GM19328 (cell line): ENCODE results near the gene ZNF697.
"Not testable (repeated sequence)": the region's sequence is repeated elsewhere in the genome, so short reads cannot be mapped to it uniquely, and the experiment has no call there.

ENCODE experiments used
- ATAC-seq: cut with Tn5 transposase; IDR thresholded peaks from one replicate; pipeline ENCODE4 v1.9.1; 2021; ENCODE audit warnings: mild to moderate bottlenecking, moderate library complexity; ENCODE audit not compliant: unreplicated experiment

The ZNF697 gene

DNA sequence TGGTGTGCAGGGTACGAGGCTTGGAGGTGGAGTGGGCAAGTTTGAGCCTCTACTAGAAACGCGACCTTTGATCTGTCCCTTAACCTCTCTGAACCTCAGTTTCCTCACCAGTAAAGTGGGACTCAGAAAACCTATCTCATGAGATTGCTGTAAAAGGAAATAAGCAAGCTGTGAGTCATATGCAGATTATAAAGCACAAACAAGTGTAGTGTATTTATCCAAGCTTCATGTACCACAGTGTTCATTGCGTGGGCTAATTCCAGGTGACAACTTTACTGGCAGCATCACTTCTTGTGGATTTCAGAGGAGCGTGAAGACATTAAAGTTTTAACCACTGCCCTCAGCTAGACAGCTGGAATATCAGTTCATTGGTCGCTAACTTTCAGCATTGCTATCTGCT, 44.4 kb downstream of the ZNF697 start:
- no peak for ATAC-seq

DNA sequence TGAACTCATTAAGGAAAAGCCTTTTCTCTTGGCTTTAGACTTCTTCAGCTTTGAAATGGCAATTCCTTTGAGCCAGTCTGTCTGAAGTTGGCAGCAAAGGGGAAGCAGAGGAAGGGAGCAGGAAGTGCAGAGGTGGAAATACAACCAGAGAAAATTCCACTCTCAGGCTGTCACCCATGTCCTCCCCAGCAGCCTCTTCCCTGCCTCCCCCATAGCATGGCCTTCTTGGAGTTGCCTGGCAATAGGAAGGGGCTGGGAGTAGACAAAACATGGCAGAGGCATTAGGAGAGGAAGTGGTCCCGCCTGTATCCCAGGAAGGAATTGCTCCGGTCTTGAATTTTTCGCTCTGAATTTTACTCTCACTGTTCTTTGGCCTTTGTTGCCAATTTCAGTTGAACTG, 44.8 kb downstream of the ZNF697 start:
- ATAC-seq: not testable (repeated sequence)

DNA sequence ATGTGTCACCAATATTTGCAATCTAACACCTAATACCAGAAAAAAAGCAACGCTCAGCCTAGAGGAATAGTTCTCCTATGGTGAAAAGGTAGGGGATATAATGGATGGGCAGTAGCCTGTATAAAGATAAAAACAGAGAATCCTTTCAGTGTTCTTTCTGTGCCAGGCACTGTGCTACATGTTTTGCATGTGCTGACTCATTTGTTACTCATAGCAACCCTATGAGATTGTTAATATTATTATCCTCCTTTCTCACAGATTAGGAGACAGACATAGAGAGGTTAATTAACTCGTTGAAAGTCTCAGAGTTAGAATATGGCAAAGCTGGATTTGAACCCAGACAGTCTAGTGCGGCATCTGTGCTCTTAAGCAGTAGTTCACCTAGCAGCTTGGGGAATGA, 45.3 kb downstream of the ZNF697 start:
- ATAC-seq: not testable (repeated sequence)

DNA sequence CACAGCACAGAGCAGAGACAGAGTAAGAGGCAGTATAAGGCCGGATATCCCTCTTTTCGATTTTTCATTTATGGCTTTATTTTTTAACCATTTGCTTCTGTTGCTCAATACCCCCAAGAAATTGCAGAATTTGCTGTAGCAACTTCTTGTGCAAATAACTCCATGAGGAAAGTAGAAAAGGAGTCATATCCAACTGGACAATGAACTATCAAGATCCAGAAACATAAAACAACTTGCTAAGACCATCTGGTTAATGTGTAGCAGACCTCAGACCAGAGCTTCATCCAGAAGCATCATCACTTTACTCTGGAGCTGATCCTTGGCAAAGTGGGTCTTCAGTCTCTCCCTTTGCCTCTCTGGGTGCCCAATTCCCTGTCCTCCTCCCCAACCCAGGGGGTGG, 45.9 kb downstream of the ZNF697 start:
- ATAC-seq: no peak

DNA sequence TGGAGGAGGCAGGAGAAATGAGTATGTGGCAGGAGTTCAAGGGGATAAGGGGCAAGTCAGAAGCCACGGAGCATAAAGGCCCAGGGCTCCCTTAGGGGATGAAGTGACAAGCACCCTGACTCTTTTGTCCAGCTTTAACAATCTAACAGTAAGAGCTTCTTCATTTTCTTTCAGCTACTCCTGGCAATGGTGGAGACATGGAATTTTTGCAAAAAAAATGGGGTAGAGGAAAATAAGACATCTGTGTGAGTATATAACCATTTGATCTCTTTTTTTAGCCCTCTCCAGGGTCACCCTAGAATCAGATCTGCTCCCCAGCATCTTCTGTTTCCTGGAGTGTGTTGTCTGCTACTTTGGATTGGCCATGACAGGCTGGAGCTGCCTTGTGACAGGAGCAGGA, 47.1 kb downstream of the ZNF697 start:
- no peak for ATAC-seq

DNA sequence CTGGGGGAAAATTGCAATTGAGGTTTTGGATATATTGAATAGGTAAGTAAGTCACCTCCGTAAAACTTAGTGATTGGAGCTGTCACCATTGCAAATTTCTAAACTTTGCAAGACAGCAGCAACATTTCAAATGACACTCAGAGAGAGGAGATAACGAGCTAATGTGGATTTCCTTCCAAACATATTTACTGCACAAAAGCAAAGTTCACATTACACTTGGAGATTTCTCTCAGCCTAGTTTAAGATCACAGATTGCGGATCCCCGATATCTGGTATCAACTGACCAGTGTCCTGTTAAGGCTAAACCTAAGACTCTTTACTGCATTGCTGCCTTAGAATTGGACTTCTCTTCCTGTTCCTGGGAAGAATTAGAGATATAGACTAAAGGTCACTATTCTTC, 47.5 kb downstream of the ZNF697 start:
- ATAC-seq: no peak

DNA sequence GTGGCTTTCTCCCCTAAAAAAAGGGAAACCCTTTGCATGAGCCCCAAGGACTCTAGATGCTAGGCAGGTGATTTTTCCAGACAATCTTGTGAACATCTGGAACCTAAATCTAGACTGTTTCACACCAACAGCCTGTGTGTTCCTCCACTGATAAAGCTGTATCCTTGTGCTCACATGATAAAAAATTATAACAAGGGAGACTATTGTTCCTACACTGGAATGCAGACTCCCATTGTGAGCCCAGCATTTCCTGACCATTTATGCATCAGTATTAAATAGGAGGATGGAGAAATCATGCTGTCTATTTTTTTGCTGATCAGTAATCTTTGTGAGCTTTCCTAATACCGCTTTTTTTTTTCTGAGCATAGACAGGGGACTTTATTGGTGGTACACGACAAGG, 52.5 kb downstream of the ZNF697 start:
- no peak for ATAC-seq

DNA sequence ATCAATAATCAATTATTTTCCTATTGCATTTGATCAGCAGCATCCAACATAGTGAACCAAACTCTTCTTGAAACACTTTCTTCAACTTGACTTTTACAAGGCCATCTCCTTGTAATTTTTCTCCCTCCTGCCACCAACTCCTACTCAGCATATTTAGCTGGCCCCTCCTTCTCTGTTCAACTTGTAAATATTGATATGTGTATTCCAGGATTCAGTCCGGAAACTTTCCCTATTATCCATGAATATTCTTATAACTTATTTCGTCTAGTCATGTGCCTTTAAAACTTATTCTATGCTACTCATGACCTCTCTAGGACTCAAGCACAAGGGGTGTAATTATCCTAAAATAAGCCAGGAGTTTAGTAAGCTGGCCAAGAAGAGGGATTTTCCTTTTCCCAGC, 52.9 kb downstream of the ZNF697 start:
- ATAC-seq: no peak

DNA sequence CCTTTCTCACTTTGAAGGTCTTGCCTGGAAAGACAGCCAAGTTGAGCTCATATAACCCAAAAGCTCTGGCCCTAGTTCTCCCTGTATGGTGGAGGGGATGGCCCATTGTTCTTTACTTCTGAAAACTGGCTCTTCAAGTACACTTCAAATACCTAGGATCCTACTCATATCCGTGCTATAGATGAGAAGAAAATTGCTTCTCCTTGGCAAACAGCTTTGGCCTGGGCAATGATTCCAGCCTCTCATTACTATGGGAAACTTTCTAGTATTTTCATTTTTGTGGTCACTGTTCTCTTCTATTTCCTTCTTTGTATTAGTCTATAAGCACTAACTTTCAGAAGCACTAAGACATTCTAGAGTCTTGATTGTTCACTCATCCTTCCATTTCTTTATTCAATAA, 53.7 kb downstream of the ZNF697 start:
- ATAC-seq: no peak

DNA sequence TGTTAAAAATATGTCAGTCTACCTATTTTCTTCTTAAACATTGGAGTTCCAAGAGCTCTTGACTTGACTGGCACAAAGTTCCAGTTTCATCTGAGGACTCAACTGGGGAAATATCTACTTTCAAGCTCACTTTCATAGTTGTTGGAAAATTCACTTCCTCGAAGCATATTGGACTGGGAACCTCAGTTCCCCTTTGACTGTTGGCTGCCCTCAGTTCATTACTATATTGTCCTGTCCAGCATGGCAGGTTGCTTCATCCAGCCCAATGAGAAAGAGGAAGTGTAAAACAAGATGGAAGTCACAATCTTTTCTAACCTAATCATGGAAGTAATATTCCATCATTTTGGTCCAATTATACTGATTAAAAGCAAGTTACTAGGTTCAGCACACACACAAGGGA, 54.3 kb downstream of the ZNF697 start:
- no peak for ATAC-seq

DNA sequence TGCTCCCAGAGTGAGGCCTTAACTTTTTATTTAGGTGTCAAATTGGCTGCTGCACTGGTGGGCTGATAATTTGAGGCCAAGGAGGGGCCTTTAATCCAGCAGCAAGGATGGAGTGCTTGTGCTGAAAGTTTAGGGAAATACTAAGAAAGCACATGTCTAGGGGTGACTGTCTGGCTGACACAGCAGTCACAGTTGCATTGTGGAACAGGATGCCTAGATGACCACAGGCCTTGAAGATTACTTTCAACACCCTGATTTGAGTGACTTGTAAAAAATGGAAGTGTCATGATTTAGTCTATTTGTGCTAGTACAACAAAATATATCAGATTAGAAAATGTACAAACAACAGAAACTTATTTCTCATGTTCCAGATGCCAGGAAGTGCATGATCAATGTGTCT, 57.7 kb downstream of the ZNF697 start:
- no peak for ATAC-seq

DNA sequence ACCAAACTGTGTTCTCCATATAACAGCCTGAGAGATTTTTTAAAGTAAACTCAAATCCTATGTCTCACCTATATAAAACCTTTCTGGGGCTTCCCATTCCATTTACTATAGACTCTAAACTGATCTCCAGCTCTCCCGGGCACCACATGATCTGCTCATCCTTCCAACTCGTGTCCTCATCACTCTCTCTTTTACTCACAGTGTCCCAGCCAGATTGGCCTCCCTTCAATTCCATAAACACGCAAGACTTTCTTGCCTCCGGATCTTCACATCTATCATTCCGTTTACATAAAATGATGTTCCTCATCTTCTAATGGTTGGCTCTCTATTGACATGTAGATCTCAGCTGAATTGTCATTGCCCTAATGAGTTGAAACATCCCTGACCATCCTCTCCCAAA, 59.4 kb downstream of the ZNF697 start:
- no peak for ATAC-seq

DNA sequence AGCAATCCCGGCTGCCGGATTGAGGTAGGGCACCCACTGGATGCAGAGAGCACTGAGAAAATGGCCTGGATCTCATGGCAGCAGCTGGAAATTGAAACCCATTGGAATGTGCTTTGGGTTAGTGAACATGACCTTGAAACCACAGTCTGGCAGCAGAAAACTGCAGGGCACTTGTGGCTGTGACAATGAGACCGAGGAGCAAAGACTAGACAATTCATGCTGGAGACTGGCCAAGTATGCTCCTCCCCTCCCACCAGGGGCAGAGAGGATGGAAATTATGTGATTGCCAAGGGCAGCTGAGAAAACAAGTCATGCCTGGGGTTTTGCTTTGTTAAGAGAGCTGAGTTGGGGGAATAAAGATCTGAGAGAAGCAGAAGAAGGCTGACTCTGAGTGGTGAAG, 60.7 kb downstream of the ZNF697 start:
- no peak for ATAC-seq

DNA sequence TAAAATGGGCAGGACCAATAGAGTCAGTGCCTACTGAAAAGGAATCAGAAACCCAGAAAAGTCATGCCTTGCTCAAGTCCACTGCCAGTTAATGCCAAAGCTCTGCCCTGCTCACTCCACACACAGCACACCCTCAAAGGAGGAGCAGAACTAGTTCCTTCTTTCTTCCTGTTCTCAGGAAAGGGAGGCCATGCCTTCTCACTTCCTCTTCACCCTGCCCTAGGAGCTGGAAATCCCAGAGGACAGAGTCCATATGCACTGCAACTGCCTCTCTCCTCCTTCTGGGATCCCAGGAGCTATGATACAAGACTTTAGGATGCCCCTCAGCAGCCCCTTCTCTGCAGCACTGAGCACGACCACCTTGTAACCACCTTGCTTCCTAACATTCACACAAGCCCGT, 62.3 kb downstream of the ZNF697 start:
- not testable (repeated sequence) for ATAC-seq

DNA sequence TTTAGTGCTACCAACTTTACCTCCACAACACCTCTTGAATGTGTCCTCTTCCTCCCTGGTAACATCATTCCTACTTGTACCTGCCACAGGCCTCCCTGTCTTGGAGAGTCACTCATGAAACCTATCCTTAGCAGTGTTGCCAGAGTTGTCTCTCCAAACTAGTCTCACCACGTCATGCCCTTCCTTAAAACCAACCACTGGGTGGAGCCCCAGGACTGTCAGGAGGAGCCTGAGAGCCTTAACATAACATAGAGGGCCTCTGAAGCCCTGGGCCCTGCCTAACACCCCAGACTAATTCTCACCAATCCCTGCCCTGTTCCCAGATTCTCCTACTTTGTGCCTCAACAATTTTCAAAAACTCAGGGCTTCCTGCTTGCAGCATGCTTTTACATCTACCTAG, 65.3 kb downstream of the ZNF697 start:
- no peak for ATAC-seq

DNA sequence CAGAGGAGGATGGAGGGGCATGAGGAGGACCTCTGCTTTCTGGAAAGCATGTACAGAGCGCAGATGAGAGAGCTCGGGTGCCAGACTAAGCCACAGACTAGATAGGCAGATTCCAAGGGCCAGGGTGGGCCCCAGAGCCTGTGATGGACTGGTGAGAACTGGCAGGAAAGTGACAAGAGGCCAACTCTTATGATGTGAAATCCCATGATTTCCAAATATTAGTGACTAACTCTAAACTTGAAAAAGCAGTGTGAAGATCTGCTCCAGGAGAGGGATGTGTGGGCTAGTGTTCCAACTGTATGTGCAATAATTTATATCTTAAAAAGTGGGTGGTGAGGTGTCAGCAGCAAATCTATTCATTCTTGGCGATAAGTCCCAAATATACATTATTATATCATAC, 67.0 kb downstream of the ZNF697 start:
- not testable (repeated sequence) for ATAC-seq

DNA sequence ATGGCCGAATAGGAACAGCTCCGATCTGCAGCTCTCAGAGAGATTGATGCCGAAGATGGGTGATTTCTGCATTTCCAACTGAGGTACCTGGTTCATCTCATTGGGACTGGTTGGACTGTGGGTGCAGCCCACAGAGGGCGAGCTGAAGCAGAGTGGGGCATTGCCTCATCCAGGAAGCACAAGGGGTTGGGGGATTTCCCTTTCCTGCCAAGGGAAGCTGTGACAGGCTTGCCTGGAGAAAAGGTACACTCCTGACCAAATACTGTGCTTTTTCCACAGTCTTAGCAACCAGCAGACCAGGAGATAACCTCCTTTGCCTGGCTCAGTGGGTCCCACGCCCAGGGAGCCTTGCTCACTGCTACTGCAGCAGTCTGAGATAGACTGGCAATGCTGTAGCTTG, 74.2 kb downstream of the ZNF697 start:
- ATAC-seq: no peak

DNA sequence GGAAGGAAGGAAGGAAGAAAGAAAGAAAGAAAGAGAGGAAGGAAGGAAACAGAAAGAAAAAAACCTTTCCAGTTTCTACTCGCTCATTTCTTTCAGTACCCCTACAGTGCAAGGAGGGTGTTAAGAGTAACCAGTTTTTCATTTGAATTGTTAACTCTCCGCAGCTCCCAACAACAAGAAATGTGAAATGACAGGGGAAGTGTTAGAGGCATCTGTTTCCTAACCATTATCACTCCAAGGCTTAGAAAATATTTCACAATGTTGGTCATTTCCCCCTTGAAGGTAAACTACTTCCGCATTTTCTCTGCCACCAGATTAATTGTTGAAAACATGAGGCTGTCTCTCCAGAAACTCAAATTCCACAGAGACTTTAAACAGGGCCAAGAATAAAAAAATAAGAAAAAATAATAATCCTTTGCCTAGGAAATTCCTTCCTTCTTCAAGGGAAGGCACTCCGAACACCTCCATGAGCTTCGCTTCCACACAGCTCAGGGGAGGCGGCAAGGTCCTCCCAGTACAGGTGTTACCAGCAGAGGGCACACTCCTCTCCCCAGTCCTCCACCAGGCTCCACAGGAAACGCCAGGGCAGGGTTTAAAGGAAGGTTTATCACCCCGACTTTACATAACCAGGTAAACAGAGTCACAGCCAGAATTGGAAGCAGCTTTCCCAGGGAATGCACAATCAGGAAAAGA, 78.0 kb downstream of the ZNF697 start:
- not testable (repeated sequence) for ATAC-seq
